Measurements from ENCODE around the gene GNGT2.

DNA sequence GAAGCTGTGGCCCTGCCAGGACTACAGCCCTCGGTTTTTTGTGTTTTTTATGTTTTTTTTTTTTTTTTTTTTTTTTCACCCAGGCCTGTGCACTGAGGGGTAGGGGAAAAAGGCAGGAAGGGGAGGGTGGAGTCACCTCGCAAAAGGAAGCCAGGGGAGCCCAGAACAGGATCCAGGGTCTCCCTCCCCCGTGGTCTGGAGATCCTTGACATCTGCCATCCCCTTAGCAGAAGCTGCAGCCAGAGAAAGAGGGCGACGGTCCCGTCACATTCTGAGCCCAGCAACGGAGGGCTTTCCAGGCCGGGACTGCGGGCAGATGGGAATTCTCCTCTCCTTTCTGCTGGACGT is 49.3 kb upstream of the GNGT2 start:
- TF ChIP-seq, protein P1, sequence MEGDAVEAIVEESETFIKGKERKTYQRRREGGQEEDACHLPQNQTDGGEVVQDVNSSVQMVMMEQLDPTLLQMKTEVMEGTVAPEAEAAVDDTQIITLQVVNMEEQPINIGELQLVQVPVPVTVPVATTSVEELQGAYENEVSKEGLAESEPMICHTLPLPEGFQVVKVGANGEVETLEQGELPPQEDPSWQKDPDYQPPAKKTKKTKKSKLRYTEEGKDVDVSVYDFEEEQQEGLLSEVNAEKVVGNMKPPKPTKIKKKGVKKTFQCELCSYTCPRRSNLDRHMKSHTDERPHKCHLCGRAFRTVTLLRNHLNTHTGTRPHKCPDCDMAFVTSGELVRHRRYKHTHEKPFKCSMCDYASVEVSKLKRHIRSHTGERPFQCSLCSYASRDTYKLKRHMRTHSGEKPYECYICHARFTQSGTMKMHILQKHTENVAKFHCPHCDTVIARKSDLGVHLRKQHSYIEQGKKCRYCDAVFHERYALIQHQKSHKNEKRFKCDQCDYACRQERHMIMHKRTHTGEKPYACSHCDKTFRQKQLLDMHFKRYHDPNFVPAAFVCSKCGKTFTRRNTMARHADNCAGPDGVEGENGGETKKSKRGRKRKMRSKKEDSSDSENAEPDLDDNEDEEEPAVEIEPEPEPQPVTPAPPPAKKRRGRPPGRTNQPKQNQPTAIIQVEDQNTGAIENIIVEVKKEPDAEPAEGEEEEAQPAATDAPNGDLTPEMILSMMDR (conservative IDR thresholded peaks at IDR 0.05), result no peak
- TF ChIP-seq EZH2 (IDR thresholded peaks at IDR 0.05; ENCODE audit: low read depth), result no peak

Measured in PC-9 (cell line).